Neural progenitor cell (in vitro differentiated cells): ENCODE measurements around the gene SLAMF7.

Experiments used
- CTCF ChIP-seq: fragments of 200-600 bp; sonication (generic); IDR thresholded peaks from 2 replicates; pipeline ENCODE4 v1.5.1; 2017; ENCODE audit warnings: antibody characterized with exemption, mild to moderate bottlenecking
- EZH2 ChIP-seq: fragments of 200-600 bp; sonication (generic); IDR thresholded peaks from 2 replicates; pipeline ENCODE4 v1.6.1; 2017; ENCODE audit warnings: antibody characterized with exemption, mild to moderate bottlenecking, moderate library complexity
- EZH2phosphoT487 ChIP-seq: fragments of 200-600 bp; sonication (generic); IDR thresholded peaks from 2 replicates; pipeline ENCODE4 v1.6.1; 2017; ENCODE audit warnings: antibody characterized with exemption

- TF ChIP-seq CTCF, result no peak
- no peak for TF ChIP-seq EZH2
- no peak for TF ChIP-seq EZH2phosphoT487
Observed at GRCh38 chr1:160774886-160775719, 36.1 kb downstream of the SLAMF7 start.
